Activated CD4-positive, alpha-beta T cell treated with anti-CD3 and anti-CD28 coated beads for 4 hours (primary cell): ENCODE measurements around the gene PTPRC.

ENCODE experiments used
- DNase-seq, 2 donors: peaks; one replicate each; pipeline ENCODE4 v3.0.0-alpha.2; 2020

The PTPRC gene

GRCh38 chr1:198677027-198677426, 38.2 kb downstream of the PTPRC start:
- DNase-seq = no peak

- no peak for DNase-seq
Measured at GRCh38 chr1:198677871-198678270, 39.0 kb downstream of the PTPRC start.

- peak; percentile 38 to 45 for DNase-seq
Measured at GRCh38 chr1:198678301-198678836, 39.5 kb downstream of the PTPRC start.

- peak in 1 of 2 donors; percentile 32 for DNase-seq
Measured at GRCh38 chr1:198678901-198679329, 40.1 kb downstream of the PTPRC start.

GRCh38 chr1:198679535-198680173, 40.8 kb downstream of the PTPRC start:
- DNase-seq = no peak

- DNase-seq = no peak
Measured at GRCh38 chr1:198680174-198680875, 41.5 kb downstream of the PTPRC start.

- no peak for DNase-seq
Measured at GRCh38 chr1:198681252-198681651, 42.4 kb downstream of the PTPRC start.

- DNase-seq = peak; percentile 73 to 80
Measured at GRCh38 chr1:198681831-198682759, 43.3 kb downstream of the PTPRC start.

GRCh38 chr1:198682850-198683249, 44.0 kb downstream of the PTPRC start:
- DNase-seq = no peak

GRCh38 chr1:198683449-198683848, 44.6 kb downstream of the PTPRC start:
- no peak for DNase-seq

- no peak for DNase-seq
Measured at GRCh38 chr1:198686069-198686728, 47.4 kb downstream of the PTPRC start.

GRCh38 chr1:198687429-198687828, 48.6 kb downstream of the PTPRC start:
- peak in 1 of 2 donors; percentile 19 for DNase-seq

GRCh38 chr1:198691063-198691462, 52.2 kb downstream of the PTPRC start:
- DNase-seq = no peak

- DNase-seq = no peak
Measured at GRCh38 chr1:198693321-198693720, 54.5 kb downstream of the PTPRC start.

- DNase-seq = no peak
Measured at GRCh38 chr1:198694542-198694941, 55.7 kb downstream of the PTPRC start.

GRCh38 chr1:198696211-198696610, 57.4 kb downstream of the PTPRC start:
- no peak for DNase-seq

GRCh38 chr1:198699167-198700015, 60.6 kb downstream of the PTPRC start:
- peak; percentile 72 to 78 for DNase-seq

GRCh38 chr1:198700016-198700392, 61.2 kb downstream of the PTPRC start:
- no peak for DNase-seq

- DNase-seq = no peak
Measured at GRCh38 chr1:198700396-198700795, 61.6 kb downstream of the PTPRC start.

- DNase-seq = no peak
Measured at GRCh38 chr1:198701250-198701649, 62.4 kb downstream of the PTPRC start.

- DNase-seq = no peak
Measured at GRCh38 chr1:198701766-198702539, 63.1 kb downstream of the PTPRC start.
